Measurements from ENCODE around the gene SEC14L1.
A peak's percentile ranks its signal among the peaks of the same experiment; 100 is the strongest.

Gene SEC14L1

DNA sequence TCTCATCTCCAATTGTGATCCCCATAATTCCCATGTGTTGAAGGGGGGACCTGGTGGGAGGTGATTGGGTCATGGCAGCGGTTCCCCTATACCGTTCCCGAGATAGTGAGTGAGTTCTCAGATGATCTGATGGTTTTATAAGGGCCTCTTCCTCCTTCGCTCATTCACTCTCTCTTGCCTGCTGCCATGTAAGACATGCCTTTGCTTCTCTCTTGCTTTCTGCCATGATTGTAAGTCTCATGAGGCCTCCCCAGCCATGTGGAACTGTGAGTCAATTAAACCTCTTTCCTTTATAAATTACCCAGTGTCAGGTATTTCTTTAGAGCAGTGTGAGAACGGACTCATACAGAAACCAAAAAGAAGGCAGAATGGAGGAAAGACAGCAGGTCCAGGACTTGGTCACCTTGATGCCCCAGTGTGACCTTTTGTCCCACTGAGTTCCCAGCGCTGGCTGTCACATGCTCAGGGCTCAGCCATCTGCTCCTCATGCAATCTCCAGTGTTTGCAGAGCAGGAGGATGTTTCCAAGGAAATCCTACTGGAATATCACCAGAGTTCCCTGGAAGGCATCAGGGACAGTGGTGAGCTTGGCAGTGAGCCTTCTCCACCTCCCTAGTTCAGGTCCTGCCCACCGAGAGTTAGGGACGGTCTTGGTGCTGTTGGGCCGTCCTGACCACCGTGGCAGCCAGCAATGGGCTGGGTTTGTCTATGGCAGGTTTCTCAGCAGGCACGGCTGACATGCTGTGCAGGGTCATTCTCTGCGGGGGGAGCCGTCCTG, 96.7 kb downstream of the SEC14L1 start:
- in situ Hi-C loops (cut with HindIII; ENCODE audit: low pct_ligation_motif_present, low sequenced_read_pairs), result no loop called here
- H3K27me3 ChIP-seq (replicated peaks), result no peaks in the 10 kb centered on the region
- no peaks in the 10 kb centered on the region for H3K36me3 ChIP-seq (replicated peaks)
- TF ChIP-seq, protein P1, sequence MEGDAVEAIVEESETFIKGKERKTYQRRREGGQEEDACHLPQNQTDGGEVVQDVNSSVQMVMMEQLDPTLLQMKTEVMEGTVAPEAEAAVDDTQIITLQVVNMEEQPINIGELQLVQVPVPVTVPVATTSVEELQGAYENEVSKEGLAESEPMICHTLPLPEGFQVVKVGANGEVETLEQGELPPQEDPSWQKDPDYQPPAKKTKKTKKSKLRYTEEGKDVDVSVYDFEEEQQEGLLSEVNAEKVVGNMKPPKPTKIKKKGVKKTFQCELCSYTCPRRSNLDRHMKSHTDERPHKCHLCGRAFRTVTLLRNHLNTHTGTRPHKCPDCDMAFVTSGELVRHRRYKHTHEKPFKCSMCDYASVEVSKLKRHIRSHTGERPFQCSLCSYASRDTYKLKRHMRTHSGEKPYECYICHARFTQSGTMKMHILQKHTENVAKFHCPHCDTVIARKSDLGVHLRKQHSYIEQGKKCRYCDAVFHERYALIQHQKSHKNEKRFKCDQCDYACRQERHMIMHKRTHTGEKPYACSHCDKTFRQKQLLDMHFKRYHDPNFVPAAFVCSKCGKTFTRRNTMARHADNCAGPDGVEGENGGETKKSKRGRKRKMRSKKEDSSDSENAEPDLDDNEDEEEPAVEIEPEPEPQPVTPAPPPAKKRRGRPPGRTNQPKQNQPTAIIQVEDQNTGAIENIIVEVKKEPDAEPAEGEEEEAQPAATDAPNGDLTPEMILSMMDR (IDR thresholded peaks at IDR 0.05; ENCODE audit: low read depth, low read length, missing control alignments), result no peak
- no peak overlapping the region for H3K27ac ChIP-seq
- H3K4me3 ChIP-seq (ENCODE audit: low read depth, low read length), result no peak overlapping the region
- DNase-seq, result no peak

DNA sequence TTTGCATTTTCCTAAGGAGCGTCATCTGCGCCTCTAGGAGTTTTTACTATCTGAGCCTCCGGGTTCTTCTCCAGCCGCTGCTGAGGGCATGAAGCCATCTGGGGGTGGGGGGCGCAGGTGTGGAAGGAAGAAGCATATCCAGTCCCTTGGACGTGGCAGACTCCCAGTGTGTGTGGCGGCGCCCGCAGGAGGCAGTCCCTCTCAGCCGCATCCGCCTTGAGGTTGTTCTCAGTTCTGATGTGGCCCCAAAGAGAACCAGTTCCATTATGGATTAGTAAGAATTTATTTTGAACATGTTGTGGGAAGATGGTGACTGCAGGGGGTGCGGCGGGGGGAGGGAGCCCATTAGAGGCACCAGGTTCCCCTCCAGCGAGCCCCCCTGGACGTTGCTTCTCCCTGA, 100.2 kb downstream of the SEC14L1 start:
- Histone ChIP-seq H3K27ac (no peak overlapping the region), H3K36me3 (replicated peaks) (no peaks in the 10 kb centered on the region), H3K4me3 (ENCODE audit: low read depth, low read length) (no peak overlapping the region), H3K27me3 (replicated peaks) (no peaks in the 10 kb centered on the region)
- in situ Hi-C loops (cut with HindIII; ENCODE audit: low pct_ligation_motif_present, low sequenced_read_pairs), result no loop called here
- DNase-seq, result no peak
- TF ChIP-seq, protein P1 (IDR thresholded peaks at IDR 0.05; ENCODE audit: low read depth, low read length, missing control alignments), result no peak

GRCh38 chr17:77242118-77242851, 101.5 kb downstream of the SEC14L1 start:
- Histone ChIP-seq H3K4me3 (ENCODE audit: low read depth, low read length) (no peak overlapping the region), H3K27ac (no peak overlapping the region), H3K27me3 (replicated peaks) (no peaks in the 10 kb centered on the region), H3K36me3 (replicated peaks) (no peaks in the 10 kb centered on the region)
- in situ Hi-C loops (cut with HindIII; ENCODE audit: low pct_ligation_motif_present, low sequenced_read_pairs), result no loop called here
- TF ChIP-seq, protein P1 (IDR thresholded peaks at IDR 0.05; ENCODE audit: low read depth, low read length, missing control alignments), result no peak
- DNase-seq, result no peak

- in situ Hi-C loops (cut with HindIII; ENCODE audit: low pct_ligation_motif_present, low sequenced_read_pairs), result no loop called here
- no peaks in the 10 kb centered on the region for H3K36me3 ChIP-seq (replicated peaks)
- TF ChIP-seq, protein P1 (IDR thresholded peaks at IDR 0.05; ENCODE audit: low read depth, low read length, missing control alignments), result no peak
- DNase-seq, result no peak
- no peaks in the 10 kb centered on the region for H3K27me3 ChIP-seq (replicated peaks)
- H3K4me3 ChIP-seq (ENCODE audit: low read depth, low read length), result no peak overlapping the region
- no peak overlapping the region for H3K27ac ChIP-seq
Measured at GRCh38 chr17:77245162-77245926, 104.6 kb downstream of the SEC14L1 start.

DNA sequence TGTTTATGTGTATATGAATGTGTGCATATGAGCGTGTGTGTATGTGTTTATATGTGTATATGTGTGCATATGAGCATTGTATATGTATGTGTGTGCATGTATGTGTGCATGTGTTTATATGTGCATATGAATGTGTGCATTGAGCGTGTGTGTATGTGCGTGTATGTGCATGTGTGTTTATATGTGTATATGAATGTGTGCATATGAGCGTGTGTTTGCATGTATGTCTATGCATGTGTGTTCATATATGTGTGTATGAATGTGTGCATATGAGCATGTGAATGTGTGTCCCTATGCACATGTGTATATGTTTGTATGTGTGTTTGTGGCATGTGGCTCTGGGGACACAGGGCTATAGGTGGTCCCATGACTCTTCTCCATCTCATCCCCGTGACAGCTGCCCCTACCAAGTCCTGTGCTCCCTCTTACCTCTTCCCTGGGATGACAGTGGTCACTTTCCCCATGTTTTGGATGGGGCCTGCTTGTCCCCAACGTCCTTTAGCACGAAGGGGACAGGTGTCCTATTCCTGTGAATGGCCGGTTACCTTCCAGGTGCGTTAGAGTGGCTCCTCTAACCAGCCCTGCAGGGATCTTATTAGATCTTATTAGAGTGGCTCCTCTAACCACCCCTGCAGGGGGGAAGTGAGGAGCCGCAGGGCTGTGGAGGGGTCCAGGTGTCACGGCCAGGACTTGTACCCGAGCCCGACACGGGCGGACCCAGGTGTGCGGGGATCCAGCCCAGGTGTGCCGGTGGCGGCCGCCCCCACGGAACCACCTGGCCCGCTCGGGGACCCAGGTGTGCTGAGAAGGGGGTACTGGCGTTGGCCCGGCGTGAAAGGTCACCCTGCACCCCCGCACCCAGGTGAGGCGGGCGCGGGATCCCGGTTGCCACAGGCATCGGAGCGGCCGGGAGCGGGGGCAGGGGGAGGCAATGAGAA, 105.6 kb downstream of the SEC14L1 start:
- TF ChIP-seq, protein P1 (IDR thresholded peaks at IDR 0.05; ENCODE audit: low read depth, low read length, missing control alignments), result no peak
- in situ Hi-C loops (cut with HindIII; ENCODE audit: low pct_ligation_motif_present, low sequenced_read_pairs), result no loop called here
- no peak overlapping the region for H3K27ac ChIP-seq
- H3K27me3 ChIP-seq (replicated peaks), result no peaks in the 10 kb centered on the region
- no peaks in the 10 kb centered on the region for H3K36me3 ChIP-seq (replicated peaks)
- H3K4me3 ChIP-seq (ENCODE audit: low read depth, low read length), result peak overlapping the region; percentile 54
- no peak for DNase-seq

Data from brain microvascular endothelial cell (primary cell).